CD4-positive, alpha-beta T cell treated with Interleukin-4 for 4 hours (primary cell): ENCODE data around the gene SERPINA3.
"Not testable (repeated sequence)": the region's sequence is repeated elsewhere in the genome, so short reads cannot be mapped to it uniquely, and the experiment has no call there.

ENCODE experiments used
- DNase-seq: peaks from one replicate; pipeline ENCODE4 v3.0.0-alpha.2; 2020

The SERPINA3 gene

DNA sequence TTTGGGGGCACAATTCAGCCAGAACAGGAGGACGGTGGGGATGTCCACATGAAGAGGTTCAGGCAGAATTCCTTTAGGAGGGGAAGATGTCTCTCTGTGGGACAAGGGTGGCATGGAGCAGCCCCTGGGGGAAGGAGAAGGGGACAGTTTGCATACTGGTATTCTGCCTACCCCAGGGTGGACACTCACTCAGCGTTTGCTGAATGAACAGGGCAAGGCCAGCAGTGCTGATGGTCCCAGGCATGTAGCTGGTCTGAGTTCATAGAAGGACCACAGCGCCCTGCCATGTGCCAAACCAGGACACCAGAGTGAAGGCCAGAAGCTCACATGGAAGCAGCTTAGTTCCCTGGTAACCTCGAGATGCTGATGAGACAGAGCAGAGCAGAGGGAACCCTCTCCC is 25.6 kb upstream of the SERPINA3 start:
- no peak for DNase-seq

DNA sequence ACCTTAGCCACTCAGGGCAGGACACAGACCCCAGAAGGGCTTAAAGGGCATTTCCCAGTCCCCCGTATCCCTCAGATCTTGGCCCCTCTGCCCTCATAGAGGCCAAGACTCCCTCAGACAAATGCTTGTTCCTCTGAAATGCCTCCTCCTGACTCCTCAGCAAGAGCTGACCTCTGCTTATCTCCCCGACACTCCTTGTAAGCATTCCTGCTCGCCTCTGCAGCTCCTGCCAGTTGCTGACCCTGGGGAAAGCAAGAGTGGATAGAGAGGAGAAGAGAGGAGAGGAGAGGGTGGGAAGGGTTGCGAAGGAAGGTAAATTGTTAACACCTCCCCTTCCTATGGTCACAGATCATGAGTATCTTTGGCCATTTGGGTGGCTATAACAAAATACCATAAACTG is 23.9 kb upstream of the SERPINA3 start:
- DNase-seq: no peak

DNA sequence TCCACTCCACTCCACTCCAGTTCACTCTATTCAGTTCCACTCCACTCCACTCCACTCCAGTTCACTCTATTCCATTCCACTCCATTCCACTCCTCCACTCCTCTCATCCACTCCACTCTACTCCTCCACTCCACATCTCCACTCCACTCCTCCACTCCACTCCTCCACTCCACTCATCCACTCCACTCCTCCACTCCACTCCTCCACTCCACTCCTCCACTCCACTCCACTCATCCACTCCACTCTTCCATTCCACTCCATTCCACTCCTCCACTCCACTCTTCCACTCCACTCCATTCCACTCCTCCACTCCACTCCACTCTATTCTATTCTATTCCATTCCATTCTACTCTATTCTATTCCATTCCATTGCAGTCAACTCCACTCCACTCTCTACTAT is 21.1 kb upstream of the SERPINA3 start:
- no peak for DNase-seq

DNA sequence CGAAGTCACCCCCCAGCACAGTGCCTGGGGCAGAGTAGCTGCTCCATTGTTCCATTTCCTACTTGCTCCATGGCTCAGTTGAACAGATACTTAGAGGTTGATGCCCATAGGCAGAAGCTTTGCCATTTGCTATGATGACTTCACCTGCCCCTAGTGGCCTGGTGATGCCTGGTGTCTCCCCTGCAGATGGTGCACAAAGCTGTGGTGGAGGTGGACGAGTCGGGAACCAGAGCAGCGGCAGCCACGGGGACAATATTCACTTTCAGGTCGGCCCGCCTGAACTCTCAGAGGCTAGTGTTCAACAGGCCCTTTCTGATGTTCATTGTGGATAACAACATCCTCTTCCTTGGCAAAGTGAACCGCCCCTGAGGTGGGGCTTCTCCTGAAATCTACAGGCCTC is 20.3 kb upstream of the SERPINA3 start:
- DNase-seq: no peak

DNA sequence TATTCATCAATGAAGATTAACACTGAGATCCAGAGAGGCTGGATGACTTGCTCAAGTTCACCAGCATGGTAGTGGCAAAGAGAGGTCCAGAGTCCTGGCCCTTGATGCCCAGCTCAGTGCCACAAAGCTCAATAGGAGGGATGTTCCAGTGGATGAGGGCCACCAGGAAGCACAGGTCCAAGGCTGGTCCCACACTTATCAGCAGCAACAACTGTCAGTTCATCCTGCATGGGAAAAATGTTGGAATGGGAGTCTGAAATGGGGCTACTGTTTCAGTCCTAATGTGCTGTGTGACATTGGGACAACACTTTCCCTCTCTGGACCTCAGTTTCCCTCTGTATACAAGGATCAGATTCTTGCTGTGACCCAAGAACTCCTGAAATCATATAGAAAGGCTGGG is 19.7 kb upstream of the SERPINA3 start:
- no peak for DNase-seq

DNA sequence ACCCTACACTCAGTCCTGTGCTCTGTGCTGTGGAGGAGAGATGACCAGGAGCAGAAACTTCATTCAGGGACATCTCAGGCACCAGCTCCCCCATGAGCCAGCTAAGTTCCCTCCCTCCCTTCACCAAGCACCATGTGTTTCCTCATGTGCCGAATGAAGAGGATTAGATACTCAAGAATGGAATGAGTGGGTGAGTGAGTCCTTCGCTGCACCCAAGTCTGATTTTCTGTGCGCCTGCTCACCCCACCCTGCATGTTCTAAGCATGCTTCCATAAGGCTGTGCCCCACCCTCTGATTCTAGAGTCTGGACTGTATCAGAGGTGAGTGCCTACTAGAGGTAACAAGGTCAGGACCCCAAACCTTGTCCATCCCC is 18.8 kb upstream of the SERPINA3 start:
- no peak for DNase-seq

DNA sequence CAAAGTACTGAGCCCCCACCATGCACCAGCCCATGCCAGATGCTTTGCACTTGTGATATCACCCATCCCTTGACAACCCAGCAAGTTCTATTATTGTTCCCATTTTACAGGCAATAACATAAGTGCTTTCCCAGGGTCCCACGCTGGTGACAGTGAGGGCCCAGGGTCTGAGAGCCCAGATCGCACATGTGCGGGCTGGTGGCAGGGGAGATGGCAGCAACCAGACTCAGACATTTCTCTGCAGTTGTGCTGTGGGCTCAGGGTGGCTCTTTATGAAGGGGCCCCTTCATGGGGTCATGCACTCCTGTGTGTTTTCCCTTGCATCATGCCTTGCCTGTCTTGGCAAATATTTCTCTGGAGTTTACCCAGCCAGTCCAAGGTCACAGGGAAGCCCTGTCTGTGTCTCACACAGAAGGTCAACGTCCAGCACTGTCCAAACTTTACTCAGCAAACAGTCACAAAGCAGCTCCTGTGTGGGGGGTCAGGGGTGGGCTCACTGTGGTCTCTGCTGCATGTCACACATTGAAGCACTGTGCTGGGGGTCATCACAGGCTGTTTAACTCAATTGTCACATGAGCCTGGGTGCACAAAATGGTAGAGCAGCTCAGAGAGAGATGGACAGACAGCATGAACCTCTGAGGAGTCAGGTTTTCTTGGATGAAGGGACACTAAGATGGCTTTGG is 18.3 kb upstream of the SERPINA3 start:
- no peak for DNase-seq

DNA sequence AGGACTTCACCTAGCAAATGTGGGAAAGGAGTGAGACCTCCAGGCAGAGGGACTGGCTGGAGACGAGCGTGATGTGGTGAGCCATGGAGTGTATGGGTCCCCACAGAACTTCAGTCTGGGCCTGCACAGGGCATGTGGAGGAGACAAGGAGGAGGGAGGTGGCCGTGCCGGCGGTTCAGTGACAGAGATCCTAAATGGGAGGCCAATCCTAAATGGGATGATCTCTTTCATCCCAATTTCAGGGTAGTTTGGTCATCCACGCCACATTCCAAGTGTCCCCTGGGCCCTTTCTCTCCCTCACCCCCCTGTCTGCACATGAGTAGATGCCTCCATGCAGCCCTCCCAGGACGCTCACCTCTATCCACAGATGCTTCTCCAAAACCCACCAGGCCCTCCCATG is 17.8 kb upstream of the SERPINA3 start:
- DNase-seq: no peak

DNA sequence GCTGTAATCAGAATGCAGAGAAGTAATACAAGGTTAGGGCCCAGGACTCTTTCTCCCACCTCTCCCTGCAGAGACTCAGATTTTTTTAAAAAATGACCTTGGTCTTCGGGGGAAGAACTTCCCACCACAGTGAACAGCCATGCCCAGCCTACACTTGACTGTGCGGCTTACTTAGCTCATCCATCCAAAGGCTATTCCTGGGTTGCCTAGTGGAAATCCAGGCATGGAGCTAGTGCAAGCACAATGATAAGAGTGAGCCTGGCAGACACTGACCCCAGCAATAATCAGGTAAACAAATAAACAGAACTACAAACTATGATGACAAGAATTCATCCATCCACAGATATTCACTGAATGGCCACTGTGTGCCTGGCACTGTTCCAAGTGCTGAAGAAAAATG is 16.3 kb upstream of the SERPINA3 start:
- DNase-seq: no peak

DNA sequence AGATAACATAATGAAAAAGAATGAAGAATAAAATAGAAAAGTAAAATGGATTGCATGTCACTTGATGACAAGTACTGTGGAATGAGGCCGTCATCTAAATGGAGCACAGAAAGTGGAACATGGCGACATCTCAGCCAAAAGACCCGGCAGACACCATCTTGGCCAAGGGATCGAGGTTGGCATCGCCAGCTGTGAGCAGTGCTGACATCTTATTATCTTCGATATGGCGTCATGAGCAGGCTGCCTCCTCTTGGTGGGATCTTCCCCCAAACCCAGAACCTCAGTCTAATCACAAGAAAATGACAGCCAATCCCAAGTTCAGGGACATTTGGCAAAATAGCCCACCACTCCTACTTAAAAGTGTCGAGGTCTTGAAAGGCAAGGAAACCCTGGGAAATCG is 15.8 kb upstream of the SERPINA3 start:
- no peak for DNase-seq

DNA sequence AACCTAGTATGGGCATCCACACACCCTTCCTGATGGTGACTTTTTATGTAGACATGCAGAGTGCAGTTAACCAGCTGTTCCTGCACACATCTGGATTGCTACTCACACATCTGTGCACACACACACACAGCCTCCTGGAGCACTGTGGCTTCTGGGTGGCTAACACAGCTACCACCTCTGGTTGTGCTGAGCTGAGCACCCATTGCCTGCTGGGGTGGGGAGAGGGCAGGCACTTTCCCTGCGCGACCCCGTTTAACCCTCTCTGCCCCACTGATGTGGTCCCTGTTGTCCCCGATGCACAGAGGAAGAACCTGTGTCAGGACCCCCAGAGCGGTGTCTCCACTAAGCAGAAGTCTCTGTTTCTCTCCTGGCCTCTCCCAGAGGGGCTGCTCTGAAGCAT is 14.4 kb upstream of the SERPINA3 start:
- no peak for DNase-seq

DNA sequence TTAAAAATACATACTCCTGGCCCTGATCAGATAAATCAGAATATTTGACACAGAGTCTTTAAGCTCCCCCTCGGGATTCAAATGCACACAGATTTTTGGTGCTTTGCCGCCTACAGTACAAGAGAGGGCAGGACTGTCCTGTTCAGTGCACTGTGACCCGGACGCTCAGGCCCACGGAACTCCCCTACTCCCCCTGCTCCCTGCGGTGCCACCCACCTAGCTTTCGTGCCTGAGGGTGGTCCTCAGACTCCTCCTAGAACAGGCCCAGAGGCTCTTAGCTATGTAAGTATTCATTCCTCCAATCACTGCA is 13.7 kb upstream of the SERPINA3 start:
- no peak for DNase-seq

DNA sequence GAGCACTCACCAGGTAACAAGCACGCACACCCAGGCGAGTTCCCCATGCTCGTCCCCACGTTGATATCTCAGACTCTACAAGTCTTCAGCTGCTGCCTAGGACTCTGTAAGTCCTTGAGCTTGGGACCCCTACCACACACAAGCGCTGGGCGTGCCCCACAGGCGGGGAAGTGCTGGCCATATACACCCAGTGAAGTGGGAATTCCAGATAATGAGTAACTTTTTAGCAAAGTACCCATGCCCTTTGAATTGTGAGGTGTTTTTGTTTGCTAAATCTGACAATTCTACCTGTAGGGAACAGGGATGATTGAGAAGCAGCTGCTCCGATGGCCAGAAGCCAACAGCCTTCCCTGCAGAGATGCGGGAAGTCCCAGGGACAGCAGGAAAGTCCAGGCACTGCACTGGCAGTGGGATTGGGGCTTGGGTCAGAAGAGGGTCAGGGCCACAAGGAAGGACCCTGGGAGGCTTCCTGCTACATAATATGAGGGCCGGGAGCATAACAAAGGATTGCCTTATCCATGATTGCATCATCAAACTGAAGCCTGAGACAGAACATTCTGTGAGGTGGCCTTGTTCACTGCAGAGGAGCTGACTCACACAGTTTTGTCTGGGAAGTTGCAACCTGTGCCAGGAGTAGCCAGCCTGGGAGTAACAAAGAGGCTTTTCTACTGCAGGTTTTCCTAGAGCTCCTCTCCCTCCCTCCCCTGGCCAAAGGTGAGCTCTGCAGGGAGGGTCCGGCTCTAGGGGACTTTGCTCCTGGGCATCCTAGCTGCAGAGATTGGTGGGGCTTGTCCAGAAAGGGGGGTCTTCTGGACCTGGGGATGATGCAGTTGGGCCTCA is 13.2 kb upstream of the SERPINA3 start:
- no peak for DNase-seq

DNA sequence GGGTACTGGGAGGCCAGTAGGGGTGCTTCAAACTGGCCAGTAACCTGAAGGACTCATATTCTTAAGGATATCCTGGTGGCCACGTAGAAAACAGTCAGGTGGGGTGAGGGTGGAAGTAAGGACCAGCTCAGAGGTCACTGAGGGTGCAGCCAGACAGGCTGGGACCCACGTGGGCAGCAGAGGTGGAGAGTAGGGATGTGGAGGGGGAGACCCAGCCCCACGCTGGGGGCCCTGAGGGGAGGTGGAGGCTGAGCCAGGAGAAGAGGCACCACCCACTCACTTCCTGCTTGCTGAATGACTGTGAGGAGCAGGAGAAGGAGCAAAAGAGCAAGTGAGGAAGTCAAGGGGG is 12.6 kb upstream of the SERPINA3 start:
- no peak for DNase-seq

DNA sequence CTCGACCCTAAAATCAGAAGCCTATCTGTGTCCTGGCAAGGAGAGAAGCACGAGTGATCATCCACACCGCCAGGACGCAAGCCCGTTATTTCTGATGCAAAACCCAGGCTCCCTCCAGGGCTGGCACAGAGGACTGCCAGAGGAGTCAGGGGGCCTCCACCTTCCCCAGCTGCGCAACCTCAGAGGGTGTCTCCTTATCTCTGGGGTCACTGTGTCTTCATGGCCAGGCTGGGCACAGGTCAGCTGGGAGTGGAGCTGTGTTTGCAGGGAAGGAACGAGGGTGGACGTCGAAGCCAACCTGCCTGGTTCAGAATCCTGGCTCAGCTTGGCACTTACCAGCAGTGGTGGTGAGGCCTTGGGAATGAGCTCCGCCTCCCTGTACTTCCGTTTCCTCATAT is 12.0 kb upstream of the SERPINA3 start:
- DNase-seq: no peak

DNA sequence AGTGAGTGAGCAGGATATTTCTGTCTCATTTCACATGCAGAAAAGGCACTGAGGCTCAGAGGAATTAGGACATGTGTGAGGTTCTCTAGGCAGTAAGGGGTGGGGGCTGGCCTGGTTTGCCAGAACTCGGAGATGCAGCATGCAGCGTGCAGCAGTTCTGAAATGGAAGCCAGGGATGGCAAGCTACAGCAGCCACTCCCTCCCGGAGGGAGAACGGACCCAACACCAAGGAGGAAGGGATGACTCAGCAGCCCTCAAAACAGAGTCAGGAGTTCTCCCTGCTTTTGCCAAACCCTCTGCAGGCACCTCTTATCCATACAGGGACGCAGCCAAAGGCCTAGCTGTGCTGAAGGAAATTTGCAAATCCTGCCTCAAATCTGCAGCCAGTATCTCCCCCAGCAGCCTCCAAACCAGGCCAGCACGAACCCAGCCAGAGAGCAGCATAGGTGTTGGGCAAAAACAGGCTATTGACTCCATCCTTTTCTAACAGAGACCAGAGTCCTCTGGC is 10.3 kb upstream of the SERPINA3 start:
- no peak for DNase-seq

DNA sequence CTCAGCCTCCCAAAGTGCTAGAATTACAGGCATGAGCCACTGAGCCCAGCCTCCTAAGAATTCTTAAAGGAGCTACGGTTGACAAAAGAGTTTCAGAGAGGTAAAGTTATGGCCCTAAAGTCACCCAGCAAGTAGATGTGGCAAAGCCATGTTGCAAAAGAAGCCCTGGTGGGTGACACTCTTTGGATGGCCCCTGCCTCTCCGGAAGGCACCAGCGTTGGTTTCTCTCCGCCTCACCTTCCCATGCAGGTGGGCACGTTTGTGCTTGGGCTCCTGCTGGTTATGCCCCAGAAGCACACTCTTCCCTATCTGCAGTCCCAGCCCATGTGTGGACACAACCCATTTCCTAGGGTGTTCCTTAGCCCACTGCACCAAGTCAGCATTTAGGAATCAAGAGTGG is 9.5 kb upstream of the SERPINA3 start:
- no peak for DNase-seq

DNA sequence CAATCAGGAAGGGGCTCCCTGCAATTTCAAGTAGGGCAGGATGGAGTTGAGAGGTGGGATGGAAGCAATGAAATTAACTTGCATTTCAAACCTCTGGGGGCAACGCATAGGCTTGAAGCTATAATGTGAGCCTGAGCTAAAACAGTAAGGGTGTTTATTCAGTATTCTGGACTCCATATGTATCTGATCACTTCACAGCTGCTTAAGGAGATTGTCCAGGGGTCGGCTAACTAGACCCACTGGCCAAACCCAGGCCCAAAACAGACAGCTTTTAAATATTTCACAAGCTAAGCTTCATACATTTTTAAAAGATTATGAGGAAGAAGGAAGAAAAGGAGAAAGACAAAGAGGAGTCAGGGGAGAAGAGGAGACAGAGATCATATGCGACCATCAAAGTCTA is 6.8 kb upstream of the SERPINA3 start:
- DNase-seq: no peak

DNA sequence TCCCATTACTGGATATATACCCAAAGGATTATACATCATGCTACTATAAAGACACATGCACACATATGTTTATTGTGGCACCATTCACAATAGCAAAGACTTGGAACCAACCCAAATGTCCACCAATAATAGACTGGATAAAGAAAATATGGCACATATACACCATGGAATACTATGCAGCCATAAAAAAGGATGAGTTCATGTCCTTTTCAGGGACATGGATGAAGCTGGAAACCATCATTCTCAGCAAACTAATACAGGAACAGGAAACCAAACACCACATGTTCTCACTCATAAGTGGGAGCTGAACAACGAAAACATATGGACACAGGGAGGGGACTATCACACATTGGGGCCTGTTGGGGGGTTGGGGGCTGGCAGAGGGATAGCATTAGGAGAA is 3.2 kb upstream of the SERPINA3 start:
- DNase-seq: not testable (repeated sequence)

DNA sequence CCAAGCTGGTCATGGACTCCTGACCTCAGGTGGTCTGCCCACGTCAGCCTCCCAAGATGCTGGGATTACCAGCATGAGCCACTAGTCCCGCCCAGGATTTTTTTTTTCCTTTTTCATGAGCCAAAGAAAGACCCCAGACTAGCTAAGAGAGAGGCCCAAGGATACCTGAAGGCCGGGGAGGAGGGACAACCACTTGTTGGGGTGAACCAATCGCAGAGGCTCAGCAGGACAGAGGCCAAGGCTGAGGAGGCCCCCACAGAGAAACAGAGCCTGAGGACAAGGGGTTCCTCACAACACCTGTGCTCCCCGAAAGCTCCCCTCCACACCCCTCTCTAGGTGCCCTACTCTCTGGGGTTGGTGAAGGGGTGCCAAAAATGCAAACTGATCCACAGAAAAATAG is 1.0 kb upstream of the SERPINA3 start:
- no peak for DNase-seq

DNA sequence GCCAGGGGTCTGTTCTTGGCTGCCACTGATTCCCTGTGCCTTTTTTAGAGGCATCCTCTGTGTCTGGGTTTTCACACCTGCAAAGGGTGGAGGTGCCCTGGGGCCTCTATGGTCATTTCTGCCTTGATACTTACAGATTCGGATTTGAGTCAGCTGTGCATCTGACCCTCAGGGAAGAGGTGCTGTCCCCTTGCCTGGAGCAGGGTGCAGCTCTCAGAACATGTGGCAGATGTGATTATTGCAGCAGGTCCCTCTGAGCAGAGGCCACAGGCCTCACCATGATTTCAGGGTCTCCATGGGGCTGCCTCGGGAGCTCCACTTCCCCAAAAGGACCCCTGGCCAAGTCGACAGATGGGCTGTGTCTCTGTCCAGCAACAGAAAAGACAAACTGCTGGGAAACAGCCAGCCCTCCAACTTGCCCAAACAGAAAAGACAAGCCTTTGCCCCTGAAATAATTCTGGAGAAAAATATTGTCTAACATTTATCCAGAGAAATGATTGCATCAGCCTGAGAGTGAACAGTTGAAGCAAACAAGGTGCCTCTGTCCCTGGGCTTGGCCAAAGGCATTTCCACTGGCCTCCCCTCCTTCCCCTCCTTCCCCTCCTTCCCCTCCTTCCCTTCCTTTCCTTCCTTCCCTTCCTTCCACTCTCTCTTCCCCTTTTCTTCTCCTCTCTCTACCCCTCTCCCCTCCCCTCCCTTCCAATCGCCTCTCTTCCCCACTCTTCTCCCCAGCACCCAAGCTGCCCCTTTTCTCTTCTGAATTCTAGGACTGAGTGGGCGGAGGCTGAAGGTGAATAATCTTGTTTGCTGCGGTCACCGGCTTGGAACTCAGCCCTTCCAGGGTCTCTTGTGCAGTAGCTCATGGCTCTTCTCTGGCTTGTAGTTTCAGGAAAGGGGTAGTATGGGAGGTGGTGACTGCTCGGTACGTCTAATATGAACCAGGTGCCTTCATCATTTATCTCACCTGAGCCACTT is 676 bp downstream of the SERPINA3 start:
- no peak for DNase-seq

DNA sequence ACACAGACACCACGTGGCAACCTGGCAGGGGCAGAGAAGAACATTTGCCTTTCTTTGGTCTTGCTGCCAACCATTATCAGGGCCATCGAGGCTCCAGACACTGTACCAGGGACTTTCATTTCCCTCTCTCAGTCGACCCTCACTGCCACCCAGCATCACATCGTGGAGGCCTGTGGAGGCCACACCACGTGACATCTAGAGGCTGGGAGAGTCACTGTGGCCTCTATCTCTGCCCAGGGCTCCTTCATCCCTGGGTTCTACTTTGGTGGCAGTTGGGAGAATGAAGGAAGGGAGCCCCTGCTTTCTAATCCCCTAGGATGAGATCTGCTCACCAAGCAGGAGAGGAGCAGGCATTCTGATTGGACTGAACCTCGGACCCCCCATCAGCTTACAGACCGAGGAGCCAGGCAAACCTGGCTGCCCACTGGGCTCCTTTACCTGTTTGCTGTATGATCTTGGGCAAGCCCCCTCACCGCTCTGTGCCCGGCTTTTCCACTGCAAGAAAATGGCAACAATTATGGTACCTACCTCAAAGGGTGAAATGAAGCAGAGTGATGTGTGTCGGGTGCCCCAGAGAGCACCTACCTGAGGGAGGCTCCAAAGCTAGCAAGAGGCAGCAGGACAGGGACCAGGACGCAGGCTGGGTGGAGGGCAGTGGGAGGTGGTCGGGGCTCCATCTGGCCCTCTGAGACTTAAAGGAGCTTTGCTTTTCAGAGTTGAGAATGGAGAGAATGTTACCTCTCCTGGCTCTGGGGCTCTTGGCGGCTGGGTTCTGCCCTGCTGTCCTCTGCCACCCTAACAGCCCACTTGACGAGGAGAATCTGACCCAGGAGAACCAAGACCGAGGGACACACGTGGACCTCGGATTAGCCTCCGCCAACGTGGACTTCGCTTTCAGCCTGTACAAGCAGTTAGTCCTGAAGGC is 1.8 kb downstream of the SERPINA3 start:
- no peak for DNase-seq

DNA sequence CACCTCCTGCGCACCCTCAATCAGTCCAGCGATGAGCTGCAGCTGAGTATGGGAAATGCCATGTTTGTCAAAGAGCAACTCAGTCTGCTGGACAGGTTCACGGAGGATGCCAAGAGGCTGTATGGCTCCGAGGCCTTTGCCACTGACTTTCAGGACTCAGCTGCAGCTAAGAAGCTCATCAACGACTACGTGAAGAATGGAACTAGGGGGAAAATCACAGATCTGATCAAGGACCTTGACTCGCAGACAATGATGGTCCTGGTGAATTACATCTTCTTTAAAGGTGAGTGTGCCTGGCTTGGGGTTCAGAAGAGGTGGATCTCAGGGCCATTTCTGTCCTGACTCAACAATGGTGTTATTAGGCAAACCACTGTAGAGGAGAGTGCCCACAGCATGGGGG is 2.6 kb downstream of the SERPINA3 start:
- no peak for DNase-seq
